HepG2 (cell line): ENCODE results near the gene KANSL1. TPM values are rescaled to one million over a fixed set of nuclear protein-coding genes. Genes with fewer than 3 reads are reported as not detected.

ENCODE experiments used
- BRCA1 ChIP-seq: sonication (generic); formaldehyde crosslinking; IDR thresholded peaks from 2 replicates; pipeline ENCODE4 v1.4.0; 2020; ENCODE audit warnings: missing genetic modification reagents
- ETV6 ChIP-seq: sonication (generic); formaldehyde crosslinking; conservative IDR thresholded peaks from 2 replicates; pipeline ENCODE4 v1.4.0; 2020; ENCODE audit warnings: missing genetic modification reagents
- FLYWCH1 ChIP-seq: sonication (generic); formaldehyde crosslinking; IDR thresholded peaks from 2 replicates; pipeline ENCODE4 v1.8.1; 2023; ENCODE audit warnings: mild to moderate bottlenecking, missing genetic modification reagents
- GZF1 ChIP-seq: sonication (generic); formaldehyde crosslinking; IDR thresholded peaks from 2 replicates; pipeline ENCODE4 v1.5.1; 2020; ENCODE audit warnings: mild to moderate bottlenecking, missing genetic modification reagents
- HDAC2 ChIP-seq: sonication (generic); formaldehyde crosslinking; IDR thresholded peaks from 2 replicates; pipeline ENCODE4 v1.4.0; 2020; ENCODE audit warnings: missing genetic modification reagents
- HMG20A ChIP-seq: IDR thresholded peaks from 2 replicates; pipeline ENCODE4 v1.6.1; 2016; ENCODE audit warnings: borderline replicate concordance
- HMGA1 ChIP-seq: sonication (generic); formaldehyde crosslinking; conservative IDR thresholded peaks from 2 replicates; pipeline ENCODE4 v1.4.0; 2020; ENCODE audit warnings: missing genetic modification reagents
- MAFF ChIP-seq: IDR thresholded peaks from 2 replicates; pipeline ENCODE4 v1.6.1; 2011; ENCODE audit warnings: low read depth, low read length, improper control_type of control experiment
- MBNL3 ChIP-seq: fragments of 250-450 bp; sonication (Bioruptor Pico); conservative IDR thresholded peaks from 2 replicates; pipeline ENCODE4 v1.8.0; 2022; ENCODE audit warnings: mild to moderate bottlenecking, inconsistent platforms
- PHF5A ChIP-seq: IDR thresholded peaks from one replicate; pipeline ENCODE4 v1.6.1; 2018; ENCODE audit warnings: low read depth, missing genetic modification reagents; ENCODE audit not compliant: unreplicated experiment
- RXRA ChIP-seq: sonication (generic); formaldehyde crosslinking; IDR thresholded peaks from 2 replicates; pipeline ENCODE4 v1.5.1; 2020; ENCODE audit warnings: missing genetic modification reagents
- SETDB1 ChIP-seq: sonication (generic); formaldehyde crosslinking; IDR thresholded peaks from 2 replicates; pipeline ENCODE4 v1.5.1; 2020; ENCODE audit warnings: missing genetic modification reagents, mild to moderate bottlenecking, borderline replicate concordance
- SOX5 ChIP-seq: IDR thresholded peaks from 2 replicates; pipeline ENCODE4 v1.6.1; 2016; ENCODE audit warnings: borderline replicate concordance
- SOX6 ChIP-seq, 2 experiments: fragments of 450-650 bp in 1 of 2; sonication (generic) in 1 of 2; formaldehyde crosslinking in 1 of 2; IDR thresholded peaks; 2 replicates each; pipeline versions ENCODE4 v1.4.0 to v1.6.1; 2017 to 2020; ENCODE audit warnings: antibody characterized with exemption in 1 of 2, mild to moderate bottlenecking in 1 of 2, missing genetic modification reagents in 1 of 2
- TRIM24 ChIP-seq: sonication (generic); formaldehyde crosslinking; IDR thresholded peaks from 2 replicates; pipeline ENCODE4 v1.8.0; 2022; ENCODE audit warnings: mild to moderate bottlenecking, missing genetic modification reagents
- ZC3H13 ChIP-seq: sonication (generic); formaldehyde crosslinking; IDR thresholded peaks from 2 replicates; pipeline ENCODE4 v1.8.1; 2023; ENCODE audit warnings: mild to moderate bottlenecking, missing genetic modification reagents, moderate library complexity
- ZFP36L1 ChIP-seq: sonication (generic); formaldehyde crosslinking; IDR thresholded peaks from 2 replicates; pipeline ENCODE4 v1.8.0; 2022; ENCODE audit warnings: mild to moderate bottlenecking, missing genetic modification reagents, moderate library complexity
- ZNF180 ChIP-seq: sonication (generic); formaldehyde crosslinking; IDR thresholded peaks from 2 replicates; pipeline ENCODE4 v1.4.0; 2020; ENCODE audit warnings: low read depth, missing genetic modification reagents, borderline replicate concordance
- ZNF256 ChIP-seq: sonication (generic); formaldehyde crosslinking; conservative IDR thresholded peaks from 2 replicates; pipeline ENCODE4 v1.4.0; 2020; ENCODE audit warnings: missing genetic modification reagents
- ZNF788 ChIP-seq: sonication (generic); formaldehyde crosslinking; IDR thresholded peaks from 2 replicates; pipeline ENCODE4 v1.5.0; 2020; ENCODE audit warnings: mild to moderate bottlenecking, missing genetic modification reagents, borderline replicate concordance
- polyA plus RNA-seq, 8 experiments: library from polyadenylated mRNA; depleted of rRNA in 3 of 8; stranded (reverse) in 7 of 8; unstranded in 1 of 8; fragments of >200 nt; fragmentation: Illumina TruSeq in 4 of 8; extraction: Trizol in 4 of 8; gene quantifications; 2 replicates each; pipeline versions ENCODE4 v1.2.1 to v1.2.3, GENCODE V29; 2011 to 2016; ENCODE audit warnings: low read depth in 4 of 8, missing spikeins in 1 of 8, mixed read lengths in 1 of 8; ENCODE audit not compliant: insufficient read depth in 1 of 8
- total RNA-seq, 5 experiments: library from RNA; depleted of rRNA; stranded (reverse); fragments of >200 nt; fragmentation: Illumina TruSeq; extraction: Trizol; gene quantifications; 2 replicates each; pipeline ENCODE4 v1.2.3, GENCODE V29; 2016; ENCODE audit warnings: low read depth in 1 of 5
- TF ChIP-seq, protein P1 (sequence below): sonication (generic); formaldehyde crosslinking; IDR thresholded peaks from 2 replicates; pipeline ENCODE4 v1.4.0; 2020; ENCODE audit warnings: mild to moderate bottlenecking, low read depth, missing genetic modification reagents
- TF ChIP-seq, protein P2 (sequence below): sonication (generic); formaldehyde crosslinking; IDR thresholded peaks from 2 replicates; pipeline ENCODE4 v1.5.1; 2020; ENCODE audit warnings: missing genetic modification reagents, mild to moderate bottlenecking, borderline replicate concordance
- TF ChIP-seq, protein P3 (sequence below): IDR thresholded peaks from 2 replicates; pipeline ENCODE4 v1.6.1; 2012; ENCODE audit warnings: inconsistent platforms
- TF ChIP-seq, protein P4 (sequence below): sonication (generic); formaldehyde crosslinking; IDR thresholded peaks from 2 replicates; pipeline ENCODE4 v1.8.1; 2023; ENCODE audit warnings: mild to moderate bottlenecking, moderate library complexity, missing genetic modification reagents
- TF ChIP-seq, protein P5 (sequence below): sonication (generic); formaldehyde crosslinking; IDR thresholded peaks from 2 replicates; pipeline ENCODE4 v1.8.0; 2022; ENCODE audit warnings: mild to moderate bottlenecking, missing genetic modification reagents

KANSL1 gene
- total and polyA plus RNA-seq, 2 of the 13 experiments (the other 11 are each of a cell fraction or from before 2014, with no cell fraction given): 24.0 to 59.6 TPM

DNA sequence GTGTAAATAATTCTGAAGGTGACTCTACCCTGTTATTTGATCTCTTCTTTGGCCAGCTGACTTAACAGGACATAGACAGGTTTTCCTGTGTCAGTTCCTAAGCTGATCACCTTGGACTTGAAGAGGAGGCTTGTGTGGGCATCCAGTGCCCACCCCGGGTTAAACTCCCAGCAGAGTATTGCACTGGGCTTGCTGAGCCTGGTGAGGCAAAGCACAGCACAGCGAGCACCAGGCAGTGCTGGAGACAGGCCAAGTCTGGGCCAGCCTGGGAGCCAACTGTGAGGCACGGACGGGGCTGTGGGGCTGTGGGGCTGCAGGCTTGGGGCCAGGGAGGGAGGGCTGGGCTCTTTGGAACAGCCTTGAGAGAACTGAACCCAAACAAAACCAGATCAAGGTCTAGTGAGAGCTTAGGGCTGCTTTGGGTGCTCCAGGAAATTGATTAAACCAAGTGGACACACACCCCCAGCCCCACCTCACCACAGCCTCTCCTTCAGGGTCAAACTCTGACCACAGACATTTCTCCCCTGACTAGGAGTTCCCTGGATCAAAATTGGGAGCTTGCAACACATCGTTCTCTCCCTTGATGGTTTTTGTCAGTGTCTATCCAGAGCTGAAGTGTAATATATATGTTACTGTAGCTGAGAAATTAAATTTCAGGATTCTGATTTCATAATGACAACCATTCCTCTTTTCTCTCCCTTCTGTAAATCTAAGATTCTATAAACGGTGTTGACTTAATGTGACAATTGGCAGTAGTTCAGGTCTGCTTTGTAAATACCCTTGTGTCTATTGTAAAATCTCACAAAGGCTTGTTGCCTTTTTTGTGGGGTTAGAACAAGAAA lies 189.1 kb downstream of the KANSL1 start (continued):
- TF ChIP-seq, protein P1, sequence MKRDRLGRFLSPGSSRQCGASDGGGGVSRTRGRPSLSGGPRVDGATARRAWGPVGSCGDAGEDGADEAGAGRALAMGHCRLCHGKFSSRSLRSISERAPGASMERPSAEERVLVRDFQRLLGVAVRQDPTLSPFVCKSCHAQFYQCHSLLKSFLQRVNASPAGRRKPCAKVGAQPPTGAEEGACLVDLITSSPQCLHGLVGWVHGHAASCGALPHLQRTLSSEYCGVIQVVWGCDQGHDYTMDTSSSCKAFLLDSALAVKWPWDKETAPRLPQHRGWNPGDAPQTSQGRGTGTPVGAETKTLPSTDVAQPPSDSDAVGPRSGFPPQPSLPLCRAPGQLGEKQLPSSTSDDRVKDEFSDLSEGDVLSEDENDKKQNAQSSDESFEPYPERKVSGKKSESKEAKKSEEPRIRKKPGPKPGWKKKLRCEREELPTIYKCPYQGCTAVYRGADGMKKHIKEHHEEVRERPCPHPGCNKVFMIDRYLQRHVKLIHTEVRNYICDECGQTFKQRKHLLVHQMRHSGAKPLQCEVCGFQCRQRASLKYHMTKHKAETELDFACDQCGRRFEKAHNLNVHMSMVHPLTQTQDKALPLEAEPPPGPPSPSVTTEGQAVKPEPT (CRISPR knock-in tag): peak; percentile 58; the same call in 1 of the 2 replicates
- TF ChIP-seq BRCA1 (CRISPR knock-in tag) (peak; percentile 79), TRIM24 (no peak), FLYWCH1 (CRISPR knock-in tag) (no peak), HMGA1 (CRISPR knock-in tag) (no peak), MAFF (no peak), HDAC2 (CRISPR knock-in tag) (no peak; the same call in 1 of the 2 replicates), PHF5A (no peak), SOX6 (IDR thresholded peaks at IDR 0.05) (no peak), SOX6 (CRISPR knock-in tag; IDR thresholded peaks at IDR 0.05) (peak; percentile 93), HMG20A (no peak; the same call in 1 of the 2 replicates), RXRA (CRISPR knock-in tag) (peak; percentile 72), ETV6 (CRISPR knock-in tag) (no peak), ZNF788 (peak; percentile 83; the same call in 1 of the 2 replicates), ZNF180 (CRISPR knock-in tag) (no peak), MBNL3 (CRISPR knock-in tag) (no peak), GZF1 (CRISPR knock-in tag) (no peak), ZC3H13 (CRISPR knock-in tag) (no peak), ZNF256 (no peak), SOX5 (CRISPR knock-in tag) (peak; percentile 46; the same call in 1 of the 2 replicates), SETDB1 (no peak), ZFP36L1 (CRISPR knock-in tag) (peak; percentile 53; the same call in 1 of the 2 replicates)
- TF ChIP-seq, protein P2, sequence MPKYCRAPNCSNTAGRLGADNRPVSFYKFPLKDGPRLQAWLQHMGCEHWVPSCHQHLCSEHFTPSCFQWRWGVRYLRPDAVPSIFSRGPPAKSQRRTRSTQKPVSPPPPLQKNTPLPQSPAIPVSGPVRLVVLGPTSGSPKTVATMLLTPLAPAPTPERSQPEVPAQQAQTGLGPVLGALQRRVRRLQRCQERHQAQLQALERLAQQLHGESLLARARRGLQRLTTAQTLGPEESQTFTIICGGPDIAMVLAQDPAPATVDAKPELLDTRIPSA: no peak
- TF ChIP-seq, protein P3, sequence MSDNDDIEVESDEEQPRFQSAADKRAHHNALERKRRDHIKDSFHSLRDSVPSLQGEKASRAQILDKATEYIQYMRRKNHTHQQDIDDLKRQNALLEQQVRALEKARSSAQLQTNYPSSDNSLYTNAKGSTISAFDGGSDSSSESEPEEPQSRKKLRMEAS: no peak; the same call in 1 of the 2 replicates
- TF ChIP-seq, protein P4, sequence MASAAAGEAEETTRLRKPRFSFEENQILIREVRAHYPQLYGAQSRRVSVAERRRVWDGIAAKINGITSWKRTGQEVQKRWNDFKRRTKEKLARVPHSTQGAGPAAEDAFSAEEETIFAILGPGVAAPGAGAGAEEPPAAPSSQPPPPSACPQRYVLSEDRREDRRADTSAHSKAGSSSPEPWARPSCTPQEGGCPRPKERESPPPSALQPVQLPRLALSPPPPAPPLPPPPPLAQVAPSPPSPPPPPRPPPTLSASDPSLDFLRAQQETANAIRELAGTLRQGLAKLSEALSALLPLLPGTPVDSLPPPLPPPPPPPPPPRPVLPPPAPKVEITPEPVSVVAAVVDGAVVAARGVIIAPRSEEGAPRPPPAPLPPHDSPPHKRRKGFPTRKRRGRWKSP (CRISPR knock-in tag): peak; percentile 50; the same call in 1 of the 2 replicates
- TF ChIP-seq, protein P5, sequence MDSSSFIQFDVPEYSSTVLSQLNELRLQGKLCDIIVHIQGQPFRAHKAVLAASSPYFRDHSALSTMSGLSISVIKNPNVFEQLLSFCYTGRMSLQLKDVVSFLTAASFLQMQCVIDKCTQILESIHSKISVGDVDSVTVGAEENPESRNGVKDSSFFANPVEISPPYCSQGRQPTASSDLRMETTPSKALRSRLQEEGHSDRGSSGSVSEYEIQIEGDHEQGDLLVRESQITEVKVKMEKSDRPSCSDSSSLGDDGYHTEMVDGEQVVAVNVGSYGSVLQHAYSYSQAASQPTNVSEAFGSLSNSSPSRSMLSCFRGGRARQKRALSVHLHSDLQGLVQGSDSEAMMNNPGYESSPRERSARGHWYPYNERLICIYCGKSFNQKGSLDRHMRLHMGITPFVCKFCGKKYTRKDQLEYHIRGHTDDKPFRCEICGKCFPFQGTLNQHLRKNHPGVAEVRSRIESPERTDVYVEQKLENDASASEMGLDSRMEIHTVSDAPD (CRISPR knock-in tag): peak; percentile 84
